Inflammatory macrophage treated with lipopolysaccharide for 1 hour (primary cell): ENCODE data around the gene SLC4A2.

ENCODE experiments used
- DNase-seq, 2 donors: peaks; one replicate each; pipeline ENCODE4 v3.0.0-alpha.2; 2020 to 2022

The SLC4A2 gene

DNA sequence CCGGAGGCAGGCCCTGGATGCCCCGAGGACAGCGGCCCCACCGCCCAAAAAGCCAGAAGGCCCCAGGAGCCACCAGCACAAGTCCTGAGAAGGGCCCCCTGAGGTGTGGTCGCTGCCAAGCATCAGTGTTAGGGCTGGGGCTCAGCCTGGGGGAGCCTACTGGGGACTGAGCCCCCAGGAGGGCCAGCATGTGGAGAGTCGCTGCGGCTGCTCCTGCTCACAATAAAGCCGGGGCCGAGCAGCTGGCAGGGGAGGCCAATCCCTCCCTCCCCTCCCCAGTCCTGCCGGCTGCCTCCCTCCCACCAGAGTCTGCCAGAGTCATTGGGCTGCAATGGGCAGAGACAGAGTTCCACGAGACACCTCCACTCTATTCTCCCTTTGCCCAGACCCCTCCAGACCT, 14.1 kb upstream of the SLC4A2 start:
- no peak for DNase-seq

DNA sequence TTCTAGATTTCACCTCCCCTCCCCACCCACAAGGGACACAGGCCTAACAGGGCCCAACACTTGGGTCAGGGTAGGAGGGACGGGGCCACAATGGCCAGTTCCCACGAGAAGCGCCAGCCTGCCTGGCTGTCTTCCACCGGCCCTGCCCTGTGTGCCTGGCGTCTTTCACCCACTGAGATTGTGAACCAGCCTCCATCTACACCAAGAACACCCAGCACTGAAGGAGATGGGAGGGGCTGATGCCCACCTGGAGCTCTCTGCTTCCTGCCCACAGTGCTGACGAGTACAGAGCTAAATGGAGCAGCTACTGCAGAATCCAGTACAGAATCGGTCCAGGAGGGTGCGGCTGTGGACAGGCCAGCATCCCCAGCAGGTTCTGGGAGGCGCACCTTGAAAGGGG, 13.4 kb upstream of the SLC4A2 start:
- no peak for DNase-seq

DNA sequence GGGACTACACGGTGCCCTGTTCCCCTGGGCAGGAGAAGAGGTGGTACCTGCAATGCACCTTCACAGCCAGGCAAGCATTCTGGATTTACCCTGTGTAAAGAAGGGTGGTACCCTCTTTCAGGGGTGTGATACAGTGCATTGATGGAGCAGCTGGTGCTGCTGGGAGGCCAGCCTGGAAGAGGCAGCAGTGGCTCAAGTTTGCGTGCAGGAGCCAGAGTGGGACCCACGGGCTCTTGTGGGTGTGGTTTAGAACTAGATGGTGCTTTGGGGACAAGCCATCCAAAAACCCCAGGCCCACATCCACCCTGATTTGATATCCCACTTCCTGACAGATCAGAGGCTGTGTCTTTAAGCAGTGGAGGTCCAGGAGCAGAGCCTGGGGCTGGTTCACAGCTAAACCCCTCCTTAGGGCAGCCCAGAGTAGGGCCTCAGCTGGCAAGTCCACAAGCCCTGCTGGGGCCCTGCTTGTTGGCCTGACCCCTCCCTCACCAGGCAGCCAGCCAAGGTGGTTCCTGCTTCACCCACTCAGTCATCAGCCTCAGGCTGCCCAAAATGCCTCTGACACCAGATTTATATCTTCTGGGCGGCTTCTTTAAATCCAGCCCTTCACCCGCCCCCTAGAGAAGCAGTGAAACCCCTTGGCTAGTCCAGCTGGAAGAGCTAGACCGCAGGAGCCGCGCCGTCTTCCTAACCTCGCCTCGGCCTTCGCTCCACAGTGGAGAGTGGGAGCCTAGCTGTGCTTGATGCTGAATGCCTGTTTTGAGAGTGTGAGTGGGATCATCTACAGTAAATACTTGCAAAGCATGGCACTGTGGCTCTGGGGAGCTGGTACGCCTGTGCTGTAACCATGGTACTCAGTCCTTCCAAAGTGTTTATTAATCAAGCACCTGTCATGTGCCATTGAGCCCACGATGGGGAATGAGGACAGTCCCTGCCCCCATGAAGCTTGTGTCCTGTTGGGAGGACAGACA, 12.5 kb upstream of the SLC4A2 start:
- DNase-seq, result no peak

DNA sequence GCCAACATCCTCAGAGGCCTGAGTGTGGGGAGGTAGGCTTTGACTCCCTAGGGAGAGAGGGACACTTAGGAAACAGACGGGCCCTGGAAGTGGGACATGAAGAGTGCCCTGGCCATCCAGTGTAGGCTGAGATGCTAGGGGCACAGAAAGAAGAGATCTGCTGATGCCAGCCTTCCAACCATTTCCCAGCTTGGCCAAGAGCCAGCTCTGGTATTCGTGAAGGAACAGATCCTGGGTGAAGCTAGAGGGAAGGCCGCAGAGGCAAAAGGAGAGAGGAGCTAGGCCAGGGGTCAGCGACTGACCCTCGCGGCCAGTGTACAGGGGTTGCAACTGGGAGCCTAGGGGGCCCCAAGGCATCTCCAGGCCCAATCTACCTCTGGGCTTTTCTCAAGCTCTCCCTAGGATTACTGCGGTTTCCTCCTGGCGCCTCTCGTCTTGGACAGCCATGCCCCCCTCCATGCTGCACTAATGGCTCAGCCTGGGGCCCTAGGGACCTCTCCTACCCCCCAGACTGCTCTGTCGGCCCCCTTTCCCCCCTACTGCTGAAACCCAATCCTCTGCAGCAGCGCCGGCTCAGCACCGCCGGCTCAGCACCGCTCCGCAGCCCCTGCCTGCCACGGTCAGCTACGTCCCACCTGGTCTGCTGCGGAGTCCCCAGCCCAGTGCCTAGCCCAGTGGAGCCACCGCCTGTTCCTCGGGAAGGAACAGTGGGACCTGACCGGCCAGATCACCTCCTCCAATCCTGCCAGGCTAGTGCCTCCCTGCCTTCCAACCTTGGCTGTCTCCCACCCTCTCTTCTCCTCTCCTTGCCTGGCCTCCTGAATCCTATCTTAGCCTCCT, 11.2 kb upstream of the SLC4A2 start, which contains the start of gene ASIC3:
TSS of gene ASIC3 (plus strand) at position 556 of the 840 bp plus-strand sequence. CDS start 355 bp downstream, outside the sequence.
- DNase-seq, result no peak

DNA sequence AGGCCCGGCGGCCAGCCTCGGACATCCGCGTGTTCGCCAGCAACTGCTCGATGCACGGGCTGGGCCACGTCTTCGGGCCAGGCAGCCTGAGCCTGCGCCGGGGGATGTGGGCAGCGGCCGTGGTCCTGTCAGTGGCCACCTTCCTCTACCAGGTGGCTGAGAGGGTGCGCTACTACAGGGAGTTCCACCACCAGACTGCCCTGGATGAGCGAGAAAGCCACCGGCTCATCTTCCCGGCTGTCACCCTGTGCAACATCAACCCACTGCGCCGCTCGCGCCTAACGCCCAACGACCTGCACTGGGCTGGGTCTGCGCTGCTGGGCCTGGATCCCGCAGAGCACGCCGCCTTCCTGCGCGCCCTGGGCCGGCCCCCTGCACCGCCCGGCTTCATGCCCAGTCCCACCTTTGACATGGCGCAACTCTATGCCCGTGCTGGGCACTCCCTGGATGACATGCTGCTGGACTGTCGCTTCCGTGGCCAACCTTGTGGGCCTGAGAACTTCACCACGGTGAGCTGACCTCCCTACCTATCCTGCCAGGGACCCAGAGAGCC, 10.4 kb upstream of the SLC4A2 start:
- DNase-seq, result no peak

DNA sequence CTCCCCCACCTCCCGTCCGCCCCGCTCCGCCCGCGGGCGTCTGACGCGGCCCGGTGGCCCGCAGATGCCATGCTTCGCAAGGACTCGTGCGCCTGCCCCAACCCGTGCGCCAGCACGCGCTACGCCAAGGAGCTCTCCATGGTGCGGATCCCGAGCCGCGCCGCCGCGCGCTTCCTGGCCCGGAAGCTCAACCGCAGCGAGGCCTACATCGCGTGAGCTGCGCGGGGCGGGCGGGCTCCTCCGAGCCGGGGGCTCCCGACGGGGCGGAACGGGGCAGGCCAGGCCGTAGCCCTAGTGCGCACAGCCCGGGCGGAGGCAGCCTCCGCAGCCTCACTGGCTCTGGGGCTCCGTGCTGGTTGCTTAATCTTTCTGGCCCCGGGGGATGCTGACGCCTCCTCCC, 8.3 kb upstream of the SLC4A2 start:
- DNase-seq, result peak; percentile 16 to 32

DNA sequence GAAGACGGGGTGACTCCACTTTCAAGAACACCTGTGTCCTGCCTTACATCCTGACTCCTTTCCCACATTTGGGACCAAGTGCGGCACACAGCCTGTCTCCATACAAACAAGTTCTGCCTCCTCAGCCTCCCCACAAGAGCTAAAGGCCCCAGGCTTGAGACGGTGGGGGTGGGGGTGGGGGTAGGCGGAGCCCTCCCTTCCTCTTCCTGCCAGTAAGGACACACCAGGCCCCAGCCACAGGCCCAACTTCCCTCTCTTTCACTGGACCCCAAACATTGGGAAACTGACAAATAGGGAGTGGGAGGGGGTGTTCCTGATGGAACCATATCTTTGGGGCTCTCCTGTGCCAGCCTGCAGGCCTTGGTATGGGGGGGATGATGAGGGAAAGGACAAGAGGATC, 6.3 kb upstream of the SLC4A2 start:
- peak; percentile 47 to 58 for DNase-seq

DNA sequence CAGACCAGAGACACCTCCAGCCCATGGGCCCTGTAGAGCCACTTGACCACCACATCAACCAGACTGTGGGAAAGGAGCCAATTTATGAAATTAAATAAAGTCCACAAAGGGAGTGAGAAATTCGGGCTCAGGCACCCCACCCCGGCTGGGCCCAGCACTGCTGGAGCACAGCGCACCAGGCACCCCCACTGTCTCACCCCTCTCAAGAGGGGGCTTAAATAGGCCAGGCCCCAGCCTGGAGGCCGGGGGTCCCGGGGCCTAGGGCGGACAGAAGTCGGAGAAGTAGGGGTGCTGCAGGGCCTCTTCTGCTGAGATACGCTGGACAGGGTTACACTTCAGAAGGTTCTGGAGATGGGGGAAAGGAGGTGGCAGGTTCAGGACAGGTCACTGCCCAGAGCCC, 5.6 kb upstream of the SLC4A2 start:
- no peak for DNase-seq

DNA sequence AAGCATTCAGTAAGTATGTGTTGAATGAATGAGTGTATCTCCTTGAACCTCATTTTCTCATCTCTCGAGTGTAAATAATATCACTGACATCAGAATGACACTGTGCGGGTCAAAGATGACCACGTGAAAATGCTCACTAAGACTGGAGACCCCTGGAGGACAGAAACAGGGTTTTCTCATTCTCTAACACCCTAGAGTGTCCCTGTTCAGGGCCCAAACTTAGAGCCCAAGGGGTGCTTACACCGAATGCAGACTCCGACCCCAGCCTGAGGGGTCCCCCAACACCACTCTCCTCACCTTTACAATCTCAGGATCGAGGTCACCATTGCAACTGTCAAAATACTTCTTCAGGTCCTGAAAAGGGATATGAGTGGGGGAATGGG, 3.1 kb upstream of the SLC4A2 start:
- no peak for DNase-seq

DNA sequence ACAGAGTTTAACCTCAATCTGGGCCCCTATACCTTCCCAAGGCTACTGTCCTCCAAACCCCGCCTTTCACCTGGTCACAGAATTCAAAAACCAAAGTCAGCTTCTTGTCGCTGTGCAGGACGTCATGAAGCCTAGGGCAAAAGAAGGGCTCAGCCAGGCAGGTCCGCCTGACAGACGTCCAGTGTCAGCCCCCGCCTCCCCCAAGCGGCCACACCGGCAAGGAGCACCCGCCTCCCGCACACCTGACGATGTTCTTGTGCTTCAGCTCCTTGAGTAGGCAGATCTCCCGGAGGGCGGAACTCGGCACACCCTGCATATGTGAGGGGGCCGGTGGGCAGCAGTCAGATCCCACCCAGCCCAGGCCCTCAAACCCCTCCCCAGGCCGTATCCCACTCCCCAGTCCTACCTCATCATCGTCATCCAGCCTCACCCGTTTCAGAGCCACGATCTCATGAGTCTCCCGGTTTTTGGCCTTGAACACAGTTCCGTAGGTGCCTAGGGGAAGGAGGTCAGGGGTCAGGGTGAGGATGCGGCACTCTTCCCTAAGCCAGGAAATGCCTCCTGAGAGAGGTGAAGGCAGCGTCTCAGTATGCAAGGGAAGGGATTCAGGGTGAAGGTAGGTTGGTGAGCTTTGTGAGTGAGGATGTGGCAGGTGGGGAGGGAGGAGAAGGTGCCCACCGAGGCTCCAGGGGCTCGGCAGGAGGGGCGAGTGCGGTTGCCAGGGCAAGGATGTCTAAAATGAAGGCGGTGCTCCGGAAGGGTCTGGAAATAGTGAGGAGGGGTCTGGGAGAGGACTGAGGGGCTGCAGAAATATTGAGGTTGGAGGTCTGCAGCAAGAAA, 2.5 kb upstream of the SLC4A2 start:
- no peak for DNase-seq

DNA sequence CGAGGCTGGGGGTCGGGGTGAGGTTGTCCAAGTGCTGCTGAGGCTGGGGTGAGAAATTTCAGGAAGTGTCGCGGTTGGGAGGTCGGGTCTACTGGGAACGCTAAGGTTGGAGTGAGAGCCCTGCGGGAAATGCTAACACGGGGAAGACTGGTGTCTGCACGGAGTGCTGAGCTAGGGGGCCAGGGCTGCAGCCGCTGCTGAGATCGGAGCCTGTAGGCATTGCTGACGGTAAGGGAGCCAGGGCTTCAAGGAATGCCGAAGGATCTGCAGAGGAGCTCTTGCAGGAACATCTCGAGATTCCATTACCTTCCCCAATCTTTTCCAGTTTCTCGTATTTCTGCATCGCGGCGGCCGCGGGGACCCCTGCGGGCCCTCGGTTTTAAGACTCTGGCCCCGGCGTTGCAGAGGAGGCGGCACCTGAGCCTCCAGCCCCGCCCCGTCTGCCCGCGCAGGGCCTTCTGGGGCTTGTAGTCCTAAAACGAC, 1.8 kb upstream of the SLC4A2 start, which contains the start of gene CDK5:
TSS of gene CDK5 (minus strand) at position 392 of the 483 bp plus-strand sequence. CDS start at position 343, 49 bp downstream.
- DNase-seq, result no peak

DNA sequence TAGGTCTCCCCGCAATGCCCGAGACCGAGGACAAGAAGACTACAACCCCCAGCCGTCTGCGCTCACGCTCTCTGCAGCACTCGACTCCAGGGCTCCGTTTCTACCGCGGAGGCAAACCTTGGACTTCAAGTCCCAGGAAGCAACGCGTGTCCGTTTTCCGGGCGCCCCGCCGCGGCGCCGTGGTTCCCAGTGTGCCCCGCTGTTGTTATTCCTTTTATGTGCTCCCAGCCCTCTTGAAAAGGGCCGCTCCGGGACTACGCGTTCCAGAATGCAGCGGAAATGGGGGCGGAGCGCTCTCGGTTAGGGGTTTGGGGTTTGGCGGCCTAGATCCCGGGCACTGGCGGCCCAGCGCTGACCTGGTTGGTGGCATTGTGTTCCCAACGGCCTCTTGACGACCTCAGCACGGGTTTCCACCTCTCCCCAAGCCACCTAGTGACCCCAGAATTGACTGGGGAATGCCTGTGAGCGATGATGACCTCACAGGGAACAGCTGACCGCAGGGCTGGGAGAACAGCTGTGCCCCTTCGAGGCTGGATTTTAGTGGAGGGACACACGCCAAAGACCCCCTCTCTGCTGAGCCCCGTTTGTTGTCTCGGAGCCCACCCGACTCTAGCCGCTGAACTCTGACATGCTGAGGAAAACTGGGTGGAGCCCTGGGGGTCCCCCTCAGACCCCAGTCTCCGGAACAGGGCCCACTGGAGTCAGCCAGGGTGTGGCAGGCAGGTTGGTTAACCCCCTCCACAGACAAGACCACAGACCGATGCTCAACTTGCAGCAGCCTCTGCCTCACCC, 1.2 kb upstream of the SLC4A2 start:
- DNase-seq, result peak; percentile 98 to 99

DNA sequence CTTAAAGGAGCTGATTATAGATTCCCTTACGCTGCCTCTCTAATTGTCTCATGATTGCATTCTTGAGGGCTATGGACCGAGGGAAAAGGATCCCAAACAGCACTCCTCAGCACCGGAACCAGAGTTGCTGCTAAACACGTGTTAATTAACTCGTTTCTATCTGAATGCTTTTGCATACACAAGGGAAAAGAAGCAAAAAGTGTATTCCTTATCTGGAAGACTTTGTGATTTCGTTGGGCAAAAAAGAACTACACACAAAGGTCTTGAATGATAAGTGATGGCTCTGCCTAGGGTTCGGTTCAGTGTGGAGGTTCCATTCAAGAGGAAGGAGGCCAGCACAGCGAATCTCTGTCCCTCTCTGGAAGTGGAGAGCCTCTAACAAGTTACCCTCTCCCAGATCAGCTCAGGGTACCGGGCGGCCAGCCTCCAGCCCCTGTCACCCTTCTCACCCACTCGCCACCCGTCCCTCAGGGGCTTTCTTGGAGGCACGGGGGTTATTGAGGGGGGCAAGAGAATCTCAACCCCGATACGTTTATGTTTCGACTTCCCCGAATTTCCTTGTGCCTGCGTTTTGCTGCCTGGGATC, 515 bp upstream of the SLC4A2 start:
- peak in 1 of 2 donors; percentile 19 for DNase-seq

DNA sequence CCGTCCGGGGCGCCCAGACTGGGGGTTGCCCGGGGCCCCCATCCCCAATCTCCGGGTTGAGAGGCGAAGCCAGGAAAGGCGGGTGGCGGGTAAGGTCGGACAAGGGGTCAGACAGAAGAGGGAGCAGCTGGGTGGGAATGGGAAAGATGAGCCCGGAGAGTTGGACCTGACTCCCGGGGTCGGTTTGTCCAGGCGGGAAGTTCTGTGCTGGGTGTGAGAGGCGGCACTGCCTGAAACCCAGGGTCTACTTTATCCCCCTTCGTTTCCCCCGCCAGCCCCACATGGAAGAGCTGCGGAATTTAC, 675 bp downstream of the SLC4A2 start:
- DNase-seq, result no peak

DNA sequence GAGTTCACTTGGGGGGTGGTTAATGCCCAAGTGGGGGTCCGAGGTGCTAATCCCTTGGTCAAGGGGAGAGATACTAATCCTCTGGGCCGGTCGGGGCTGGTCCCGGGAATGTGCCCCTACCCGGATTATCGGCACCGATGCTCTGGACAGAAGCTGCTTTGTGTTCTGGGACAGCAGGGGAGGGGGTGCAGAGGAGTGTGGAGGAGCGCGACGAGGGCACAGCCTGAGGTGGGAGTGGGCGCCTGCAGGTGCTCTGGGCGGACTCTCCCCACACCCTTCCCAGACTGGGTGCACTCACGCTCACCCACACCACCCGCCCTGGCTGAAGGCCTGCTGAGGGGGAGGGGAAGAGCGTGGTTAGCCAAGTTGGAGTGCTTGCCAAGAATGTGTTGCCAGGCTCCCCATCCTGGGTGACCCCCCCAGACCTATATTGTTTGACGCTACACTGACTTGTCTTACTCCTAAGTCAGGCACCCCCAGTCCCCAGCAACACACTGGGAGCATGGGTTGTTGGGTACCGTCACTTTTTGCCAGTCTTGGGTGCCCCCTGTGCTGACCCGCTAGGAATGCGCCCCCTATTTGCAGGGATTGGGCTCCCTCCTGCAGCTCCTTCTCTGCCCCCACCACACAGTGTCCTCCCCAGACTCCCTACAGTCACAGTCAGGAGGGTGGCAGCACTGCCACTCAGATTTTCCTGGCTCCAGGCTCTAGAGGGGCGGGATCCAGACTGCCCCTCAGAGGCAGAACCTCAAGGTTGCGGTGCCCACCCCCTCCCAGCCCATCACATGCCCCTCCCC, 1.2 kb downstream of the SLC4A2 start:
- DNase-seq, result peak in 1 of 2 donors; percentile 4

DNA sequence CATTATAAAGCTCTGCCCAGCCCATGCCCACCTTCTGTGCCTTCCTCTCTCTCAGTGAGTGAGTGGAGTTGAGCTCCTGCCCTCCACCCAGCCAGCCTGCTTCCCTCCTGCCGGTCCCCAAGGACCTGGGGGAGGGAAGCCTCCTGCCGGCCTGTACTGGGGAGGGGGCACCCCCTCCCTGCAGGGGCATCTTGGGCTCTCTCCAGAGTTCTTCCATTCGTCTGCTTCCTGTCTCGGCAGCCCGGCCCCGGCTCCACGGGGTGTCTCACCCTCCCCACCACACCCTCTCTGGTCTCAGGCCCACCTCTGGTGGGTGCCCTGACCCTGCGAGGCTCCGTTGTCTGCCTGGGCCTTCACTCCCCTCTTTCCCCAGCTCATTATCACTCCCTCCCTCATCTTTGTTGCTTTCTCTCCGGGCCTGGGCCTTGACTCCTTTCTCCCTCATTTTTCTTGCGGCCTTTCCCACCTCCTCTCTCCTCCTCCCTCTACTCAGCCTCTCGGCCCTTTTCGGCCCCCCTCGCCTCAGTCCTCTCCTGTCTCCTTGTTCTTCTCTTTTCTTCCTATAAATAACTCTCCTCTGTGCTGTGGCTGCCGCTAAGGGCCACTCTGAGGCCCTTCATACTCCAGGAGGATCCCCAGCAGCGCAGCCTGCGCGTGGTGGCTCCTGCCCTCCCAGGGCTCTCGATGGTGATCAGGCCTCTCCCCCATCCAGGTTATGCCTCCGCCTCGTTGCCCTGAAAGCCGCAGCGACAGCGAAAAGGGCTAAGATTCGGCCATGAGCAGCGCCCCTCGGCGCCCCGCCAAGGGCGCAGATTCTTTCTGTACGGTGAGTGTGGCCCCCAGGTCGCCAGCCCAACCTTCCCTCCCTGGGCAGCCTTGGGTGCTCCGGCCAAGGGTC, 2.1 kb downstream of the SLC4A2 start:
- DNase-seq, result no peak

DNA sequence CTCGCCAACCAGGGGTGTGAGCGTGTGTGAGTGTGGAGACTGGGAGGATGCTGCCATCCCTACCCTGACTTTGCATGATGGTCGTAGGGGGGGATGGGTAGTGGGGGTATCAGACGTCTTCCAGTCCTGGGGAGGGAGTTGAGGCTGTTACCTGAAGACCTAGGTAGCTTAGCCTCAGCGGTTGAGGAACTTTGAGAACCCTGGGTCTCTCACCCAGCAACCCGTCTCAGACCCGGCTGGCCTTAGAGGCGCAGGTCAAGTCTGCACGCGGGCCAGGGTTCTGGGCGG, 2.7 kb downstream of the SLC4A2 start:
- no peak for DNase-seq

DNA sequence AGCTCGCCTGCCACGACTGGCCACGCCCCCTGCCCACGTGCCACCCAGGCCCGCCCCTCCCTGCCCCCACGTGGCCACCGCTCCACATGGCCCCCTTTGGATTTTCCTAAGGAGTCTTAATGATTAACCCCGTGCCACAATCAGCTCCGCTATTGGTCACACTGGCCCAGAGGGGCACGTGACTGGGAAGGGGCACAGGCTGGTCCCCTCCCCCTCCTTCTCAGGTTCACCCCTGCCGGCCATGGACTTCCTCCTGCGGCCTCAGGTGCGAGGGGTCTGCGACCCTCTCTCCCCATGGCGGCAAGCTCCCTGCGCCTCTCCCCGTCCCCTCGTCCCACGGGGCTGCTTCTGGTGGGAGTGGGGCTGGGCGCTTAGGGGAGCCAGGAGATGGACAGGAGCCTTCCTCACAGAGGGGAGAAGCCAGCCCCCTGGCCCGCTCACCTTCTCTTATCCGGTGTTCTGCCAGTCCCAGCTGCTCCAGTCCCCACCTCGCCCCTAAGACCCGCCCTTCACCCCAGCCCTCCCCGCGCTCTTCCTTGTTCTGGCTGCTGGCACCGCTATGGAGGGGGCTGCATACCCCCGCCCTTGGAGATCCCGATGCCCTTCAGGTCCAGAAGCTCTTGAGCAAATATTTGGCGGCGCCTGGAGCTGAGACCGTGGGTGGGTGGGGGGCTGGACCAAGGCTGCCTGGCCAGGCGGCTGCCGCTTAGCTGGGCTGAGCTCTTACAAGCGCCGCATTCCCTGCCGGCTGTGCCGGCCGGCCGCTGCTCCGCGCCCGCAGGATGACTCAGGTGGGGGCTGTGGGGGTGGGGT, 3.2 kb downstream of the SLC4A2 start:
- DNase-seq, result no peak

DNA sequence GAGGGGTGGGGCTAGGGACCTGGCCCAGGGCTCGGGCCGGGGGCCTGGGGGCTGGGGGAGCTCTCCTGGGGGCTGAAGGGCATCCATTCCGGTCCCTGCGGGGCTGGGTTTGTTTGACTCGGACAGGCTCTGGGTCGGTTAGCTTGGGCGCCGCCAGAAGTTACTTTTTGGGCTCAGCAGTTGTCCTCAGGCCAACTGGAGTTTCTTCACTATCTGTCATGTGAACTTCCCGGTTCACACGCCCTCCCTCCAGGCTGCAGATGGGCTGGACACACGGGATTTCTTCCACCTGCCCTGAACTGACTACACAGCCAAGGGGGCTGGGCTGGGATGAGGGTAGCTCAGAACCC, 3.8 kb downstream of the SLC4A2 start:
- DNase-seq, result no peak
